BE2C (cell line): ENCODE data around the gene EDAR.

Experiments
- DNase-seq: peaks from one replicate; pipeline ENCODE4 v3.0.0-alpha.2; 2020
- H3K27me3 ChIP-seq: fragments of 250-450 bp; sonication (Bioruptor Pico); 2 replicates; pipeline ENCODE4 v1.5.1; 2020; ENCODE audit warnings: mild to moderate bottlenecking
- H3K36me3 ChIP-seq: fragments of 250-450 bp; sonication (Bioruptor Pico); 2 replicates; pipeline ENCODE4 v1.5.1; 2020; ENCODE audit warnings: mild to moderate bottlenecking
- H3K4me1 ChIP-seq: fragments of 250-450 bp; sonication (Bioruptor Pico); 2 replicates; pipeline ENCODE4 v1.5.1; 2020
- H3K4me3 ChIP-seq: 2 replicates; pipeline ENCODE4 v1.5.1; 2011; ENCODE audit warnings: low read depth, low read length
- H3K9me3 ChIP-seq: fragments of 250-450 bp; sonication (Bioruptor Pico); 2 replicates; pipeline ENCODE4 v1.5.1; 2020
- CTCF ChIP-seq: IDR thresholded peaks from 2 replicates; pipeline ENCODE4 v1.5.1; 2012; ENCODE audit warnings: mild to moderate bottlenecking, low read depth, low read length

EDAR gene

GRCh38 chr2:108855194-108855593, 133.8 kb downstream of the EDAR start:
- H3K4me3 ChIP-seq, result no peak overlapping the region
- no peaks in the 10 kb centered on the region for H3K4me1 ChIP-seq
- H3K9me3 ChIP-seq, result no peaks in the 10 kb centered on the region
- H3K36me3 ChIP-seq, result 0 out of 2 replicates have a peak, but pooled peaks cover 2% of the 10 kb centered on the region
- no peaks in the 10 kb centered on the region for H3K27me3 ChIP-seq
- 0 out of 2 replicates have a peak, but pooled peaks have one; percentile 4 for TF ChIP-seq CTCF
- no peak for DNase-seq

GRCh38 chr2:108854484-108854883, 134.5 kb downstream of the EDAR start:
- no peak overlapping the region for H3K4me3 ChIP-seq
- DNase-seq, result no peak
- H3K36me3 ChIP-seq, result 0 out of 2 replicates have a peak, but pooled peaks cover 2% of the 10 kb centered on the region
- no peaks in the 10 kb centered on the region for H3K4me1 ChIP-seq
- TF ChIP-seq CTCF, result no peak
- H3K27me3 ChIP-seq, result no peaks in the 10 kb centered on the region
- no peaks in the 10 kb centered on the region for H3K9me3 ChIP-seq

- Histone ChIP-seq H3K4me1 (no peaks in the 10 kb centered on the region), H3K4me3 (no peak overlapping the region), H3K36me3 (0 out of 2 replicates have a peak, but pooled peaks cover 2% of the 10 kb centered on the region), H3K27me3 (no peaks in the 10 kb centered on the region), H3K9me3 (no peaks in the 10 kb centered on the region)
- no peak for TF ChIP-seq CTCF
- DNase-seq, result no peak
These were observed 135.6 kb downstream of the EDAR start for GRCh38 chr2:108853421-108853820.

GRCh38 chr2:108852375-108852774, 136.6 kb downstream of the EDAR start:
- Histone ChIP-seq H3K4me1 (no peaks in the 10 kb centered on the region), H3K27me3 (no peaks in the 10 kb centered on the region), H3K9me3 (no peaks in the 10 kb centered on the region), H3K36me3 (0 out of 2 replicates have a peak, but pooled peaks cover 2% of the 10 kb centered on the region), H3K4me3 (no peak overlapping the region)
- DNase-seq, result no peak
- TF ChIP-seq CTCF, result no peak

- no peak for TF ChIP-seq CTCF
- no peaks in the 10 kb centered on the region for H3K27me3 ChIP-seq
- DNase-seq, result no peak
- H3K4me3 ChIP-seq, result no peak overlapping the region
- H3K4me1 ChIP-seq, result no peaks in the 10 kb centered on the region
- 0 out of 2 replicates have a peak, but pooled peaks cover 2% of the 10 kb centered on the region for H3K36me3 ChIP-seq
- no peaks in the 10 kb centered on the region for H3K9me3 ChIP-seq
These were observed 142.0 kb downstream of the EDAR start for GRCh38 chr2:108847000-108847399.

- no peak overlapping the region for H3K4me3 ChIP-seq
- no peaks in the 10 kb centered on the region for H3K9me3 ChIP-seq
- no peaks in the 10 kb centered on the region for H3K27me3 ChIP-seq
- no peaks in the 10 kb centered on the region for H3K4me1 ChIP-seq
- no peak for DNase-seq
- no peak for TF ChIP-seq CTCF
- 0 out of 2 replicates have a peak, but pooled peaks cover 2% of the 10 kb centered on the region for H3K36me3 ChIP-seq
These were observed 143.1 kb downstream of the EDAR start for GRCh38 chr2:108845923-108846322.
